SU-DHL-6 (cell line): ENCODE data around the gene FH.

Experiments used
- CTCF ChIP-seq: fragments of 200-600 bp; sonication (generic); IDR thresholded peaks from one replicate; pipeline ENCODE4 v1.5.1; 2017; ENCODE audit warnings: antibody characterized with exemption, mild to moderate bottlenecking, low read length, moderate library complexity; ENCODE audit not compliant: insufficient read depth, poor library complexity, severe bottlenecking
- EZH2phosphoT487 ChIP-seq: fragments of 200-600 bp; sonication (generic), shearing (Covaris generic); conservative IDR thresholded peaks from 2 replicates; pipeline ENCODE4 v1.6.1; 2018; ENCODE audit warnings: mild to moderate bottlenecking, antibody characterized with exemption, low read length, moderate library complexity, mixed read lengths

- TF ChIP-seq CTCF (peak; percentile 34), EZH2phosphoT487 (no peak)
These were observed 19.6 kb downstream of the FH start for GRCh38 chr1:241499910-241500309.
